Stimulated activated CD4-positive, alpha-beta T cell treated with anti-CD3 and anti-CD28 coated beads, Interleukin-1b, Interleukin-23, amount 100 ng/mL, for 24 hours (primary cell): ENCODE measurements around the gene HAUS6.
"Not testable (repeated sequence)": the region's sequence is repeated elsewhere in the genome, so short reads cannot be mapped to it uniquely, and the experiment has no call there.

Experiments
- DNase-seq, 4 experiments: peaks; one replicate each; pipeline ENCODE4 v3.0.0-alpha.2; 2020; ENCODE audit warnings: low read depth in 4 of 4, low spot score in 1 of 4

HAUS6 gene

DNA sequence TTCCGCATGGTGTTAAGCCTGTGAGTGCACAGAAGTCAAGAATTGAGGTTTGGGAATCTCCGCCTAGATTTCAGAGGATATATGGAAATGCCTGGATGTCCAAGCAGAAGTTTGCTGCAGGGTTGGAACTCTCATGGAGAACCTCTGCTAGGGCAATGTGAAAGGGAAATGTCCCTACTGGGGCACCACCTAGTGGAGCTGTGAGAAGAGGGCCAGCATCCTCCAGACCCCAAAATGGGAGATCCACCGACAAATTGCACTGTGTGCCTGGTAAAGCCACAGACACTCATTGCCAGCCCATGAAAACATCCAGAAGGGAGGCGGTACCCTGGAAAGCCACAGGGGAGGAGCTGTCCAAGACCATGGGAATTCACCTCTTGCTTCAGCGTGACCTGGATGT is 66.1 kb downstream of the HAUS6 start:
- no peak for DNase-seq

DNA sequence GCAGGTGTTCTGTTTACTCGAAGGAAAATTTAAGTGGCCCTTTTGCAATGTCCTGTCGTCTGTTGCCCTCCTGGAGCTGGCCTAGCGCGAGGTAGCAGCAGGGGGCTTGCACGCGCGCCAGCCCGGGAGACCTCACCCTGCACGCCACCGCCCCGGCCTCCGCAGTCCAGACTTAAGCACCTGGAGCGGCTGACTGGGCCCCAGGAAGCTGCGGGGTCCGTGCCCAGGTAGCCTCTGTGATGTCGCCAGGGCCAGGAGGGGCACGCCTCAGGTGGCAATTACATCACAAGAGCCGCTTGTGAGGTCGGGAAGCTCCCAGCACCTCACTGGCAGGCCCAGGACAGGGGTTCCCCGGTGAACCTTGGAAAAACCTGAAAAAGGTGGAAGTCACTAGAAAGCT is 69.7 kb downstream of the HAUS6 start, which contains the start of gene SAXO1:
SAXO1 (minus strand) TSS at position 195 of the 400 bp plus-strand sequence. CDS start 301 bp downstream, outside the sequence.
- no peak for DNase-seq

DNA sequence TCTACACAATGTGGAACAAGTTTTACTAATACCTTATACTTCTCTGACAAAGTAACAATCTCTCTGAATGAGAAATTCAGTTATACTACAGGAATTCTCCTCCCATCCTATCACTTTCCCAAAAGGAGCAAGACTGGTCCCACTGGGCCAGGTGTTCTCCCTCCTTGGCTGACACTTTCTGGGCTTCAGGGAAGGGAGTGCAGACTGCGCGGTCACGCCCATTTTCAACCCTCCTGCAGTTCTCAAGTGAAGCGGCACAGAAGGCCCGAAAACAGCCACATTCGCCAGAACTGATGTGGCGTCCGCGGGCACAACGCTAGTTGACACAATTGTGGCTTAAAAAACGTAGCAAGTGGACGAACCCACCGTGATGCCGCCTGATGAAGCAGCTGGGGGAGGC is 70.3 kb downstream of the HAUS6 start:
- no peak for DNase-seq

DNA sequence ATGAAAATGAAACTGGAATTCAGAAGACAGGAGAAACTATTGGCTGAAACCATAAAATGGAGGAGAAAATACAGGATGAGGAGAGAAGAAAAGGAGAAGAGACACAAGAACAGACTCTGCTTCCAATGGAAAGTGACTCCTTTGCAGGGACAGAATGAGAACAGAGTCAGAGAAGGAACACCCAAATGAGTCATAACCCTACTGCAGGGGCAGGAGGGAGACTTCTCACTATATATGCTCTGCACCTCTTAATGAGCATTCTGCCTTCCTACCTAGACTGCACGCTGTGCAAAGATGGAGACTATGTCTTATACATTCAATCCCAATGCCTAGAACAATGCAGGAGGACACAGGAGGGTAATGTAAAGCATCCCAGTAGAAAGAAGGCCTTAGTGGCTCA is 71.8 kb downstream of the HAUS6 start:
- no peak for DNase-seq

DNA sequence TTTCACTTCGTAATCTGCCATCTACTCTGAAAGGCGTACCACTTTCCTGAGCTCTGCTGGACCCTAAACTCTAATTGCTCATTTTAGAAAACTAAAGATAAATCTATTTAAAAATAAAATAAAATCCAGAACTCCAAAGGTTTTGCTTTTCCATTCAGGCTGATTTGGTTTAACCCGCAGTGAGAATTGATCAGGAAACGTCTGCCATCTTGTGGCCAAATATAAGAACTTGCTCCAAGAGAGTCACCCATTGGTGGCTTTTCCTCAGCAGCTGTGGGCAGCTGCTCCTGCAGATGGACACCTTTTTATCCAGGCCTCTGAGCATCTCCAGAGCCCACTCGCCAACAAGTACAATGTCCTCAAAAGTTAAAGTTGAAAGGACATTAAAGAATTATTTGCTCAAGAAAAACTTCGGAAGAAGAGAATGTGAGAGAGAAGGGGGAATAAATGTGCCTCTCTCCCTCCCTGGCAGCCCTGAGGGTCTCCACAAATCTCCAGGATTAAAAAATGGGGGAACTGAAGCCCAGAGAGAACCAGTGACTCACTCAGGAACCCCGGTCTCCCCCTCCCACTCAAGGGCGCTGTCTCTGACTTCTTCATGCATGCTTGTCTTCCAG is 73.8 kb downstream of the HAUS6 start:
- no peak for DNase-seq

DNA sequence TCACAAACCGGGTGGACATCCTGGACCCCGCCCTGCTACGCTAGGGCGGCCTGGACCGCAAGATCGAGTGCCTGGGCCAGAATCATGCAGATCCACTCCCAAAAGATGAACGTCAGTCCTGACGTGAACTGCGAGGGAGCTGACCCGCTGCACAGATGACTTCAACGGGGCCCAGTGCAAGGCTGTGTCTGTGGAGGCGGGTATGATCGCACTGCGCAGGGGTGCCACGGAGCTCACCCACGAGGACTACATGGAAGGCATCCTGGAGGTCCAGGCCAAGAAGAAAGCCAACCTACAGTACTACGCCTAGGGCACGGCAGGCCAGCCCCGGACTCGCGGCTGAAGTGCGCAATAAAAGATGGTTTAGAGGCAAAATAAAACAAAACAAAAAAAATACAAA is 74.9 kb downstream of the HAUS6 start:
- DNase-seq: no peak

DNA sequence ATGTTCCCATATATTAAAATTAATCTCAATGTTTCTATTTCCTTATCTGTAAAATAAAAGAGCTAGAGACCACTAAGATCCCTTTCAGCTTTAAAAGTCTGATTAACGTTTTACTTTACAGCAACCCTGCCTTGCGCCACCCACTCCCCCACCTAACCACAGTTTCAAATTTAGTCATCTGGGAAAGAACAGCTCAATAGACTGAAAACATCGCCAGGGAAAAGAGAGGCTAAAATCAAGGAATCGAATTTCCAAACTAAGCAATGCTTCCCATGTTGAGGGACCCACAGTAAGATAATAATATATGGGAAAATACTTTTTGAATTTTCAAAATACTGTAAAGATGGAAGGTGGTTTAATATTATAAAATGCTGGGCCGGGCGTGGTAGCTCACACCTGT is 76.3 kb downstream of the HAUS6 start:
- no peak for DNase-seq

DNA sequence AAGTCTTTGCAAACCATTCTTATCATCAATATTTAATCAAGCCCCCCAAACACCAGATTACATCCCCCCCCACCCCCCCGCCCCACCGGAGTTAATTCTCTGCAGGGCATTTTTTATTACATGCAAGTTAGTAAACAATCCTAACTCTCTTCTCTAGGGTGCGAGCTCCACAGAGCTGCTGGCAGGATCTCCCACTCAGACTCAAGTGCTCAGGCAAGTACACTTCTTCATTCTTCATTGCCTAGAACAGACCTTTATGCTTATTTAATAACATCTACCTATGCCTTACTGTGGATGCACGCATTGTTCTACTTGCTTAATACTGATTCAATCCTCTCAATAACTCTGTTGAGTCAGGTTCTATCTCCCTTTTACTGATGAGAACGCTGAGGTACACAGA is 79.6 kb downstream of the HAUS6 start:
- DNase-seq: no peak

DNA sequence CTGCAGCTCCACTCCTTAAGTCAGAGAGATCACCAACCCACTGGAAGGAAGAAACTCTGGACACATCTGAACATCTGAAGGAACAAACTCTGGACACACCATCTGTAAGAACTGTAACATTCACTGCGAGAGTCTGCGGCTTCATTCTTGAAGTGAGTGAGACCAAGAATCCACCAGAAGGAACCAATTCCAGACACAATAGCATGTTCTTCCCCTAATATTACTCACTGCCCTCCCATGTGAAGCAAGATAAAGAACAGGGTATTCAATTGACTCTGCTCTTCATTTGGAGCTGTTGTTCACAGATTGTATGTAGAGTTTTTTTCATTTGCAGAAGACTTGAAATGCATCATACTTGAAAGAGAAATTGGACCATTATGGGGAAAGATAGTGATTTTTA is 80.5 kb downstream of the HAUS6 start:
- no peak for DNase-seq

DNA sequence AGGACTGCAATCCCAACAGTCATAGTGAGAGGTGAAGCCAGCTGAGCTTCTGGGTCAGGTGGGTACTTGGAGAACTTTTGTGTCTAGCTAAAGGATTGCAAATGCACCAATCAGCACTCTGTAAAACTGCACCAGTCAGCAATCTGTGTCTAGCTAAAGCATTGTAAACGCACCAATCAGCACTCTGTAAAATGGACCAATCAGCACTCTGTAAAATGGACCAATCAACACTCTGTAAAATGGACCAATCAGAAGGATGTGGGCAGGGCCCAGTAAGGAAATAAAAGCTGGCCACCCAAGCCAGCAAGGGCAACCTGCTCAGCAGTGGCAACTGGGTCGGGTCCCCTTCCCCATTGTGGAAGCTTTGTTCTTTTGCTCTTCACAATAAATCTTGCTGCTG is 81.1 kb downstream of the HAUS6 start:
- DNase-seq: not testable (repeated sequence)

DNA sequence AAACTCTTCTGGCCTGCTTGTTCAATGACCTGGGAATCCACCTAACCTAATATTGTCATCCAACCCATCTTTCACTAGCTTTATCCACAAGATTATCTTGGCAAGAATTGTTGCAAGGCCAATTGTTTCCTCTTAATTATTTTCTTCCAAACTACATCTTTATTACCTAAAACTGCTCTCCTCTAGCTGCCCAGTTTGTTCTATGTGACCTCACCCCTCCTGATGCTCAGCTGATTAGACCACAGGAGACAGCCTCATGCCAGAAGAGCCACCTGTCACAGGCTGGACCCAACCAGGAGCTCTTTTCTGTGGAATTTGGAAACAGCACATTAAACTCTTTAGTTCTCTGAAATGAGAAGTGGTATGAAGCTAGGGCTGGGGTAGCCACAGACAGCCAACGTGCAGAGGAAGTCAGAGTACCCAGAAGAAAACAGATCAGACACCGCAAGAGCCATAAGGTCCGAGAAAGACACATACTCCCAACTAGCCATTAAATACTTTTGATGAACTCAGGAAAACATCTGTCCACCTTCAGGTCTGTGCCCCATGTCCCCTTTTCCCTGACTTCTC is 81.7 kb downstream of the HAUS6 start:
- no peak for DNase-seq

DNA sequence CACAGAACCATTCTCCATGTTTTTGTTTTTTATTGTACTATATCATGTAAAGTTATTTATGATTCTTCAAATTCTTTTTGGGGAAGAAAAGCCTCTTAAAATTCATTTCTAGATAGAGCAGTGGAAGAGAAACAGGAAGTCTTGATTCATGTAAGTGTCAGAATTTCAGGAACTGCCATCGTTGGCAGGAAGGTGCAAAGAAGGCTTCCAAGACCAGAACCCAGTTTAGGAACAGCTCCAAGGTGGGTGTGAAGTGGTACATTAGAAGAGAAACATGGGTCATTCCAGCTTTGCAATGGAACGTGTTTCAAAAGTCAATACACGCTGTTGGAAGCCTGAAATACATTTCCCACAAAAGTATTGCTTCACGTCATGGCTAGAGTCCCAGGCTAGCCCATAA is 84.5 kb downstream of the HAUS6 start:
- DNase-seq: no peak

DNA sequence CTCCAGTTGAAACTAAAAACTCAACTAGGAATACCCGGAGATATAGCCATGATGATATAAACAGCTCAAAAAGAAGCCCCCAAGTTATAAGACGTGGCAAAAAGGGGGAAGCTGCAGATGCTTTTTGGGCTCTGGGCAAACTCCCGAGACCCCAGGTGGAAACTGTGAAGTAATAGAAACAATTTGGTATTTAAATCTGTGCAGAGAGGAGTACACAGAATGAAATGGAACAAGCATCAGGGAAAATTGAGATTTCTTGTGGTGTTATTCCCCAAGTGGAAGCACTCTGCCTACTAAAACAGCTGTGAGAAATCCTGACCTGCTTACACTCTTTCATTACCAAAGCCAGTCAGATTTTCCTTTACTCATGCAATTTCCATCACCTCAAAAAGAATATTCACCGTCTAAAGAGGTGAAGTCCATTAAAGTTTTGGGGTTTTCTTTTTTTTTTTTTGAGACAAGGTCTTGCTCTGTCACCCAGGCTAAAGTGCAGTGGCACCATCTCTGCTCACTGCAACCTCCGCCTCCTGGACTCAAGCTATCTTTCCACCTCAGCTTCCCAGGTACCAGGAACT is 93.2 kb downstream of the HAUS6 start:
- DNase-seq: no peak
